GM18861 (cell line): ENCODE data around the gene LAMC1.

Experiments
- ATAC-seq: cut with Tn5 transposase; IDR thresholded peaks from one replicate; pipeline ENCODE4 v1.9.1; 2021; ENCODE audit not compliant: unreplicated experiment

The LAMC1 gene

GRCh38 chr1:183023146-183023600 lies at the start of gene LAMC1:
Gene LAMC1 (plus strand): TSS chr1:183023420. CDS start chr1:183023717, 297 bp downstream.
- peak; percentile 9 for ATAC-seq

GRCh38 chr1:182974506-182975191 lies 48.6 kb upstream of the LAMC1 start:
- ATAC-seq = no peak

GRCh38 chr1:182977480-182977879 lies 45.7 kb upstream of the LAMC1 start:
- ATAC-seq = no peak

- ATAC-seq = no peak
Measured at GRCh38 chr1:182978151-182978853, 44.9 kb upstream of the LAMC1 start.

GRCh38 chr1:182984138-182984537 lies 39.1 kb upstream of the LAMC1 start:
- ATAC-seq = no peak

- no peak for ATAC-seq
Measured at GRCh38 chr1:182984621-182985020, 38.6 kb upstream of the LAMC1 start.

- ATAC-seq = no peak
Measured at GRCh38 chr1:182985876-182986275, 37.3 kb upstream of the LAMC1 start.

GRCh38 chr1:182990413-182991144 lies 32.6 kb upstream of the LAMC1 start:
- no peak for ATAC-seq

- no peak for ATAC-seq
Measured at GRCh38 chr1:182993746-182994145, 29.5 kb upstream of the LAMC1 start.

GRCh38 chr1:182995894-182996293 lies 27.3 kb upstream of the LAMC1 start:
- no peak for ATAC-seq

- ATAC-seq = no peak
Measured at GRCh38 chr1:182996816-182997215, 26.4 kb upstream of the LAMC1 start.

GRCh38 chr1:182998482-182998881 lies 24.7 kb upstream of the LAMC1 start:
- ATAC-seq = no peak

GRCh38 chr1:183000167-183000962 lies 22.9 kb upstream of the LAMC1 start:
- ATAC-seq = no peak

GRCh38 chr1:183002267-183002666 lies 21.0 kb upstream of the LAMC1 start:
- ATAC-seq = no peak

- ATAC-seq = no peak
Measured at GRCh38 chr1:183002797-183003196, 20.4 kb upstream of the LAMC1 start.

- ATAC-seq = no peak
Measured at GRCh38 chr1:183003203-183003602, 20.0 kb upstream of the LAMC1 start.

- no peak for ATAC-seq
Measured at GRCh38 chr1:183004141-183004540, 19.1 kb upstream of the LAMC1 start.

- ATAC-seq = no peak
Measured at GRCh38 chr1:183011859-183012258, 11.4 kb upstream of the LAMC1 start.

GRCh38 chr1:183012301-183012994 lies 10.8 kb upstream of the LAMC1 start:
- no peak for ATAC-seq

GRCh38 chr1:183019139-183019740 lies 4.0 kb upstream of the LAMC1 start:
- ATAC-seq = no peak
